IPS-18c (cell line): ENCODE results near the gene SUMO3.
A peak's percentile ranks its signal among the peaks of the same experiment; 100 is the strongest.

Experiments
- H3K4me3 ChIP-seq: 2 replicates; pipeline ENCODE4 v1.7.0; 2013; ENCODE audit warnings: low read depth, mild to moderate bottlenecking, low read length, moderate library complexity; ENCODE audit not compliant: insufficient read depth
- H3K9me3 ChIP-seq: one replicate; pipeline ENCODE4 v1.6.1; 2013; ENCODE audit warnings: mild to moderate bottlenecking, low read length, moderate library complexity; ENCODE audit not compliant: control insufficient read depth, insufficient read depth

SUMO3 gene

GRCh38 chr21:44849616-44850130 lies 31.8 kb upstream of the SUMO3 start:
- H3K4me3 ChIP-seq, result no peak overlapping the region
- no peaks in the 10 kb centered on the region for H3K9me3 ChIP-seq

- Histone ChIP-seq H3K9me3 (no peaks in the 10 kb centered on the region), H3K4me3 (no peak overlapping the region)
These were observed 31.1 kb upstream of the SUMO3 start for GRCh38 chr21:44848821-44849521.

DNA sequence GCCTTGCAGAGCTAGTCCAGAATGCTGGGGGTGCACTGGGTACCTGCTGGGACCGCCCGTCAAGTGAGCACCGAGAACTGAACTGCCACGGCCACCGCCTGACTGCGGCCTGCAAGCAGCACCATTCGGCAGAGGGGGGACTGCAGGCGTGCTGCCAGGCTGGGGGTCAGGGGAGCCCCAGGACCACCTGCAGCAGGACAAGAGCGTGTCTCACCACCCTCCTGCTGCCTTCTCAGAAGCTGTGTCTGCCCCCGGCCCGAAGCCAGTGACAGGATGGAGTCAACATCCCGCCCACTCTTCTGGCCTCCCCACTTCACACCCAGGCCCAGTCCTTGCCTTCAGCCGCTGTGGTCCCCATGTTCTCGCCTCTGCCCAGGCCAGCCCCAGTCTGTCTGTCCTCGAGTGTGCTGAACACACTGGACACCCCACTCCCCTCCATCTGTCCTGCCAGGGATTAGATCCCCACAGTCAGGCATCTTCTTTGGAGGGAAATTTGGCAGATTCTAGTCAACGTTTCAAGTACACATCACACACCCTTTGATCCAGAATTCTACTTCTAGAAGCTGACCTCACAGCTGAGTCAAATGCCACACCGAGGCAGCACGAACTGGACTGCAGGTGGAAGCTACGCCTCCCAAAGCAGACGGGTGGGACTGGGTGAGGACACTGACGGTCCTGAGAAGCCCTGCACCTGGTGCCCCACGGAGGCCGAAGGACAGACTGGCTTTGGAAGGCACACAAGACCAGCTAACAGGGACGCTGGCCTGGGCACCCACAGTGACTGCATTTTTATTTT lies 29.6 kb upstream of the SUMO3 start:
- Histone ChIP-seq H3K4me3 (no peak overlapping the region), H3K9me3 (no peaks in the 10 kb centered on the region)

- no peak overlapping the region; the same call in 1 of the 2 replicates for H3K4me3 ChIP-seq
These were observed 28.8 kb upstream of the SUMO3 start for GRCh38 chr21:44846485-44847260.

GRCh38 chr21:44846224-44846484 lies 28.3 kb upstream of the SUMO3 start:
- peak overlapping the region; percentile 31; the same call in 1 of the 2 replicates for H3K4me3 ChIP-seq

More at GRCh38 chr21:44846485-44847260, 28.8 kb upstream of the SUMO3 start:
- no peaks in the 10 kb centered on the region for H3K9me3 ChIP-seq

DNA sequence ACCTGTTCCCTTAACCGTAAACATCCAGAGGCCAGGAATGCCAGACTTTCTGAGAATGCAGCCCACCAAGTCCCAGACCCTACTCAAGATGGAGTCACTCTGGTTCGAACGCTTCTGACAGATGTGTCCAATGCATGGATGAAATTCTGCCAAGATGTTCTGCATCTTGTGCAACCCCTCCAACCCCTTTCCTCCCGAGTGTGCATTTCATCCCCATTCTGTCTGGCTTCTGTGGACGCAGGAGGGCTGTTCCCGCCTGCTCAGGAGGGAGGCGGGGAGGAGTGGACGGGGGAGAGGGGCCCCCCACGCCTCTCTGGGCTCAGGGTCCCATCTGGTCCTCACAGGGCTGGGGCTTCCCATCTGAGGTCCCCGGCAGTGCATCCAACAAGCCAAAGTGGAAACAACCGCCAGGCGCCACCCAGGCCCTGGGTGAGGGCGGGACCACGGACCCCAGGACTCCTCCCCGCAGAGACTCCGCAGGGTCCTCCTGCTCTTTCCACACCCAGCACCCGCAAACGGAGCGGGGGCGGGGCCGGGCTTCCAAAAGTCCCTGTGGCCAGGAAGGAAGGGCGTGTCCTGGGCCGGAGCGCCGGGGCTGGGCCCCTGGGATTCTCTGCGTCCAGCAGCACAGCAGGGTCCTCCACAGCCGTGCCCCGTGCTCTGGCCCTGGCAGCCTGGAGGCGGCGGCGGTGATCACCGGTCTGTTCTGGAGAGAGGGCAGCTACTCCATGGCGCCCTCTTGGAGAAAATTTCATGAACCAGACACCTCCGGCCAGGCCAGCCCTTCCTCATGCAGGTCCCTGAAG lies 27.8 kb upstream of the SUMO3 start:
- Histone ChIP-seq H3K4me3 (peak overlapping the region; percentile 31; the same call in 1 of the 2 replicates), H3K9me3 (no peaks in the 10 kb centered on the region)

More at GRCh38 chr21:44846224-44846484, 28.3 kb upstream of the SUMO3 start:
- H3K9me3 ChIP-seq, result no peaks in the 10 kb centered on the region

GRCh38 chr21:44844256-44844655 lies 26.4 kb upstream of the SUMO3 start:
- Histone ChIP-seq H3K4me3 (no peak overlapping the region), H3K9me3 (no peaks in the 10 kb centered on the region)

DNA sequence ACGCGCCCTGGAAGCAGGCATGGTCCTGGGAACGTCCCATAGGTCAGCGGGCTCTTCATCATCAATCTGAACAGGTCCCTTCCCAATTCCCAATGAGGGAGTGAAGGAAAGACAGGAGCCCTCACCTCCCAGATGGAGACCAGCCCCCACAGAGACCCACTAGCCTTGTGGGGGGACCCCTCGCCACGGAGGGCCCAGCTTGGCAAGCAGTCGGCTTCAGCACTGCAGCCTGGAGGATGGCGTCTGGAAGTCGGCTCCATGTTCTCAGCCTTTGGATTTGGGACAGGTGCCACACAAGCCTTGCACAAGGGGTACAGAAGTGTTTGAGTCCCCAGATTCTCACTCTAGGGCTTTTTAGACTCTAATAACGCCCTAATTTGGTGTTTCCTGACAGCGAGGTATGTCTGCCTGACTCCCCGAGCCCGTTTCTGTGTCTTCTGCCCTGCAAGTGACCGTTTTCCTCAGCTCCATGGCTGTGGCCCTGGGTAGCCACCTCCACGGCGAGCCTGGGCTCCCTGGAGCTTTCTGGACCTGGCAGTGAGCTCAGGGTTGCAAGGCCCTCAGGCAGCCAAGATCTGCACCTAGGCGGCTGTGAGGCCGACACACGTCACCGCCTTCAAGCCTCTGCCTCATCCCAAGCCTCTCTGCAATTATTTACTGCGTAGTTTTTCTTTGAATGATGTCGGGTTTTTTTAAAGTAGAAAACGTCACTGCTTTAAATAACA lies 25.0 kb upstream of the SUMO3 start:
- Histone ChIP-seq H3K9me3 (peaks cover 2% of the 10 kb centered on the region), H3K4me3 (no peak overlapping the region)

DNA sequence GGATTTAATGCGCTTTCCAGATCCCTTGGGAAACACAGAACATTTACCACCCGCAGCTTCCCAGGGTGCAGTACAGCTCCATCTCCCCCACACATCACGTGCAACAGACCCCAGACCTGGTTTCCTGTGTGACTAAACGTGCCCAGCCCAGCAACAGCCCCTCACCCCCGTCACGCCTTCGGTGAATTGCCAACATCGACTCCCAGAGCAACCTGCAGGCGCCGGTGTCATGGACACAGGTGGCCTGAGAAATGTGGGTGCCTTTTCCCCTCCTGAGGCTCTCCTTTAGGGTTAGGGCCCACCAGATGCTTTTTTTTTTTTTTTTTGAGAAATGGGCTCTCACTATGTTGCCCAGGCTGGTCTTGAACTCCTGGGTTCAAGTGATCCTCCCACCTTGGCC lies 24.2 kb upstream of the SUMO3 start:
- Histone ChIP-seq H3K9me3 (peaks cover 2% of the 10 kb centered on the region), H3K4me3 (no peak overlapping the region)

DNA sequence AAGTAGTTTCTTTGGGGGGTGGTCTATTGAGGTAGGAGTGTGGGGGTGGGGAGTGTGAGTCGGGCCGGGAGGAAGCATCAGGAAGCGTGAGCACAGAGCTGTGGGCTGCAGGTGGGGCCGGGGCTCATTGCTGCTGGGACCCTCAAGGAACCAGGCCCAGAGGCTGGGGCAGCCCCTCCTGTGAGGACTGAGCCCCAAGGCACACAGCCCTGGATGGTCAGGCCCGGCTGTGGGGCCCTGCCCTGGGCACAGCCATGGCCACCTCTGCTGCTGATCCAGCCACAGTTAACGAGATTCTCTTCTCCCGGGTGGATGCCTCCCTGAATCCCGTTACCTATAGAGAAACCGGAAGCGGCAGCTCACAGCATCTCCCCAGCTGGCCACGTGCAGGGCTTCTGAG lies 22.9 kb upstream of the SUMO3 start:
- no peak overlapping the region for H3K4me3 ChIP-seq
- H3K9me3 ChIP-seq, result peaks cover 2% of the 10 kb centered on the region

- no peak overlapping the region for H3K4me3 ChIP-seq
- peaks cover 2% of the 10 kb centered on the region for H3K9me3 ChIP-seq
These were observed 21.1 kb upstream of the SUMO3 start for GRCh38 chr21:44838951-44839350.

DNA sequence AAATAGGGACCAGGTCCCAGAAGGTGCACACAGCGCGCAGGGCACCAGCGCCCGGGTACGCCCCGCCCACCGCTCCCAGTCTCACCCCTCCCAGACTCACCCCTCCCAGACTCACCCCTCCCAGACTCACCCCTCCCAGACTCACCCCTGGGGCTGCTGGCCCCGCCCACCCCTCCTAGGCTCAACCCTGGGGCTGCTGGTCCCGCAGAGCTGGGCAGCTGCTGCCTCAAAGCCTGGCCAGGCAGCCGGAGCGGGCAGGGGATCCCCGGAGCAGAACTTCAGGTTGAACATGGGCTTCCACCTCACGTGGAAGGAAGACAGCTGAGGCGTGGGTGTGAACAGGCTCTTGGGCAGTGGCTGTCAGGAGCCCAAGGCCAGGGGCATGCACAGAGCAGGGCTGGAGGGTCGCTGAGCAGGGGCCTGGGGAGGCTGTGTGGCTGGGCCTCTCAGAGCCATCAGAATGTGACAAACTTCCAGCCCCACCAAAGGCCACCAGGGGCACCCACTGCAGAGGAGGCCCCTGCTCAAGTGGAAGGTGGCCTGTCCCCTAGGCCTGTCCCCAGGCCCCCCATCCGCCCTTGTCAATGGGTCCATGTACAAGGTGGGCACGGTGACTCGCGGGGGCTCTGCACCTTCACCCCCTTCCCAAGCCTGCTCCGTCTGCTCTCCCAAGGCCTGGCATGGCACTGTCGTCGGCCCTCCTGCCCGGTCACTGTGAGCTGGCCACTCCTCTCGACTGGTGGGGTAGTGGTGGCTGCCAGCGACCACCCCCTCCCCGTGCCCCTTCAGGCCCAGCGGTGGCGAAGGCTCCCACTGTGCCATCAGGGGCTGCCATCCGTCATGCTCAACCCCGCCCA lies 20.4 kb upstream of the SUMO3 start:
- H3K9me3 ChIP-seq, result peaks cover 2% of the 10 kb centered on the region
- H3K4me3 ChIP-seq, result no peak overlapping the region

- Histone ChIP-seq H3K9me3 (peaks cover 2% of the 10 kb centered on the region), H3K4me3 (no peak overlapping the region)
These were observed 19.7 kb upstream of the SUMO3 start for GRCh38 chr21:44837537-44837936.

DNA sequence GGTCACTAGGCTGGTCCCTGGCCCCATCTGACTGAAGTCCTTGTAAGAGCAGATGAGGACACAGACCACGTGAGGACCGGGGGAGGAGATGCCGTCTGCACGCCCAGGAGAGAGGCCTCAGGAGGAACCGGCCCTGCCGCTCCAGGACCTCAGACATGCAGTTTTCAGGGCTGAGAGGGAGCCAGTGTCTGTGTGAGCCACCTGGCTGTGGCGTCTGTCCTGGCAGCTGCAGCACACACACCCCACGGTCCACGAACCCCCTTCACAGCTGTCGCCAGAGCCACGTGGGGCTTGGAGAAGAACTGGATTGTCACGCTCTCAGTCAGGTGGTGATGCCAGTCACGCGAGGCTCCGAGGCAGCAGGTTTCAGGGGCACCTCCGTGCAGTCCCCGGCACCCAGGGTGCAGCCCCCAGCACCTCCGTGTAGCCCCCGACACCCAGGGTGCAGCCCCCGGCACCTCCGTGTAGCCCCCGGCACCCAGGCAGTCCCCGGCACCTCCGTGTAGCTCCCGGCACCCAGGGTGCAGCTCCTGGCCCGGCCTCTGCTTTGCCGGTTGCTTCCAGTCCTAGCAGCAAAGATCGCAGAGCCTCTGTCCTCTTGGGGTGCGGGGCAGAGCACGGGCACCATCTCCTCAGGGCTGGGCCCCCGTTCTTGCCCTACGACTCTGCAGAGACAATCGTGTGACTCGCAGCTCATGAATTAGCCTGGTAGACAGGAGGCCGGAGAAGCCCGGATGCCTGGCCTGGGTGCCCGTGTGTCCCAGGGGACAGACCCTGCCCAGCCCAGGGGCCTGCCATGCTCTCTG lies 19.0 kb upstream of the SUMO3 start:
- no peak overlapping the region for H3K4me3 ChIP-seq

GRCh38 chr21:44836349-44836665 lies 18.4 kb upstream of the SUMO3 start:
- peaks cover 2% of the 10 kb centered on the region for H3K9me3 ChIP-seq

More for the DNA sequence above, 19.0 kb upstream of the SUMO3 start:
- peaks cover 2% of the 10 kb centered on the region for H3K9me3 ChIP-seq

More at GRCh38 chr21:44836349-44836665, 18.4 kb upstream of the SUMO3 start:
- no peak overlapping the region for H3K4me3 ChIP-seq
